Astrocyte (in vitro differentiated cells and primary cell): ENCODE data around the gene IRF3. TPM values are rescaled to one million over a fixed set of nuclear protein-coding genes. Genes with fewer than 3 reads are reported as not detected.

Experiments used
- DNase-seq: peaks from one replicate; pipeline ENCODE4 v3.0.0-alpha.2; 2010; ENCODE audit warnings: low read depth
- FAIRE-seq: peaks from 2 replicates; lab custom pipeline; 2011; peaks lifted over from hg19 to GRCh38; lab: Jason Lieb, UNC
- H2AFZ ChIP-seq: 2 replicates; pipeline ENCODE4 v1.6.0; 2012; ENCODE audit warnings: low read depth, low read length, inconsistent platforms
- H3K27ac ChIP-seq: 2 replicates; pipeline ENCODE4 v1.5.1; 2011; ENCODE audit warnings: low read depth, low read length, inconsistent platforms
- H3K27me3 ChIP-seq: 2 replicates; pipeline ENCODE4 v1.6.0; 2011; ENCODE audit warnings: low read length, inconsistent platforms; ENCODE audit not compliant: insufficient read depth
- H3K36me3 ChIP-seq: 2 replicates; pipeline ENCODE4 v1.5.1; 2011; ENCODE audit warnings: low read length, inconsistent platforms; ENCODE audit not compliant: insufficient read depth
- H3K4me1 ChIP-seq: 2 replicates; pipeline ENCODE4 v1.5.1; 2011; ENCODE audit warnings: low read length, inconsistent platforms; ENCODE audit not compliant: insufficient read depth
- H3K4me2 ChIP-seq: 2 replicates; pipeline ENCODE4 v1.6.0; 2012; ENCODE audit warnings: low read length, inconsistent platforms
- H3K4me3 ChIP-seq: 2 replicates; pipeline ENCODE4 v1.5.1; 2011; ENCODE audit warnings: low read depth, mild to moderate bottlenecking, low read length, inconsistent platforms; ENCODE audit not compliant: insufficient read depth
- H3K79me2 ChIP-seq: 2 replicates; pipeline ENCODE4 v1.6.0; 2012; ENCODE audit warnings: mild to moderate bottlenecking, low read length, inconsistent platforms; ENCODE audit not compliant: insufficient read depth
- H3K9ac ChIP-seq: 2 replicates; pipeline ENCODE4 v1.6.0; 2012; ENCODE audit warnings: mild to moderate bottlenecking, low read length, inconsistent platforms
- H3K9me3 ChIP-seq: 2 replicates; pipeline ENCODE4 v1.5.1; 2012; ENCODE audit warnings: low read depth, mild to moderate bottlenecking, low read length, inconsistent platforms; ENCODE audit not compliant: insufficient read depth
- H4K20me1 ChIP-seq: 2 replicates; pipeline ENCODE4 v1.6.0; 2012; ENCODE audit warnings: low read length, inconsistent platforms; ENCODE audit not compliant: insufficient read depth
- H3K27ac Mint-ChIP-seq: one replicate; pipeline ENCODE4 v1.8.0; 2021; ENCODE audit warnings: mild to moderate bottlenecking, mixed read lengths; ENCODE audit not compliant: unreplicated experiment
- H3K27me3 Mint-ChIP-seq: one replicate; pipeline ENCODE4 v1.8.0; 2021; ENCODE audit warnings: low read depth, mixed read lengths; ENCODE audit not compliant: unreplicated experiment
- H3K36me3 Mint-ChIP-seq: one replicate; pipeline ENCODE4 v1.8.0; 2021; ENCODE audit warnings: low read depth, mixed read lengths; ENCODE audit not compliant: unreplicated experiment
- H3K4me1 Mint-ChIP-seq: one replicate; pipeline ENCODE4 v1.8.0; 2021; ENCODE audit warnings: low read depth, mixed read lengths; ENCODE audit not compliant: unreplicated experiment
- H3K4me3 Mint-ChIP-seq: one replicate; pipeline ENCODE4 v1.8.0; 2021; ENCODE audit warnings: mild to moderate bottlenecking, moderate library complexity, mixed read lengths; ENCODE audit not compliant: unreplicated experiment
- H3K9me3 Mint-ChIP-seq: one replicate; pipeline ENCODE4 v1.8.0; 2021; ENCODE audit warnings: mild to moderate bottlenecking, mixed read lengths; ENCODE audit not compliant: unreplicated experiment
- EZH2 ChIP-seq: IDR thresholded peaks from 2 replicates; pipeline ENCODE4 v1.6.1; 2012; ENCODE audit warnings: mild to moderate bottlenecking, low read length, inconsistent platforms; ENCODE audit not compliant: insufficient read depth
- total RNA-seq: library from RNA; stranded (reverse); gene quantifications from 2 replicates; pipeline ENCODE4 v1.2.1, GENCODE V29; 2021
- TF ChIP-seq, protein P1 (sequence below): IDR thresholded peaks from 2 replicates; pipeline ENCODE4 v1.5.1; 2011; ENCODE audit warnings: low read depth, mild to moderate bottlenecking, inconsistent platforms, low read length, moderate library complexity; ENCODE audit not compliant: insufficient read depth

The IRF3 gene
- total RNA-seq, 1 donor from 2014 or later: 68.1 TPM

DNA sequence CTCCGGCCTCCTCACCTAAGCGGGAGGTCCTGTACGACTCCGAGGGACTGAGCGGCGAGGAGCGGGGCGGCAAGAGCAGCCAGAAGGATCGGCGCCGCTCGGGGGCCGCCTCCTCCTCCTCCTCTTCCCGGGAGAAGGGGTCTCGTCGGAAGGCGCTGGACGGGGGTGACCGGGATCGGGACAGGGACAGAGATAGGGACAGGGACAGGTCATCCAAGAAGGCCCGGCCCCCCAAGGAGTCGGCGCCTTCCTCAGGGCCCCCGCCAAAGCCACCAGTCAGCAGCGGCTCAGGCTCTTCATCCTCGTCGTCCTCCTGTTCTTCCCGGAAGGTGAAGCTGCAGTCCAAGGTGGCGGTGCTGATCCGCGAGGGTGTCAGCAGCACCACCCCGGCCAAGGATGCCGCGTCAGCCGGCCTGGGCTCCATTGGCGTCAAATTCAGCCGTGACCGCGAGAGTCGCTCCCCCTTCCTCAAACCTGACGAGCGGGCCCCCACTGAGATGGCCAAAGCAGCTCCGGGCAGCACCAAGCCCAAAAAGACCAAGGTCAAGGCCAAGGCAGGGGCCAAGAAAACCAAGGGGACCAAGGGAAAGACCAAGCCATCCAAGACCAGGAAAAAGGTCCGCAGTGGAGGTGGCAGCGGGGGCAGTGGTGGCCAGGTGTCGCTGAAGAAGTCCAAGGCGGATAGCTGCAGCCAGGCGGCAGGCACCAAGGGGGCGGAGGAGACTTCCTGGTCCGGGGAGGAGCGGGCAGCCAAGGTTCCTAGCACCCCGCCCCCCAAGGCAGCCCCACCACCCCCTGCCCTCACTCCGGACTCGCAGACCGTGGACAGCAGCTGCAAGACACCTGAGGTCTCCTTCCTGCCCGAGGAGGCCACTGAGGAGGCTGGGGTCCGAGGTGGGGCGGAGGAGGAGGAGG is 12.8 kb downstream of the IRF3 start:
- Histone ChIP-seq H3K27ac (no peak overlapping the region), H3K36me3 (peaks cover 6% of the 10 kb centered on the region), H3K79me2 (peaks cover 37% of the 10 kb centered on the region), H3K4me3 (no peak overlapping the region), H2AFZ (no peak overlapping the region), H3K27me3 (no peaks in the 10 kb centered on the region), H3K4me2 (no peak overlapping the region), H3K4me1 (no peaks in the 10 kb centered on the region), H4K20me1 (peaks cover 69% of the 10 kb centered on the region), H3K9me3 (no peaks in the 10 kb centered on the region), H3K9ac (no peak overlapping the region)
- Mint-ChIP-seq H3K4me3 (no peak overlapping the region), H3K27me3 (no peaks in the 10 kb centered on the region), H3K36me3 (peaks cover 9% of the 10 kb centered on the region), H3K4me1 (no peaks in the 10 kb centered on the region), H3K27ac (no peak overlapping the region), H3K9me3 (no peaks in the 10 kb centered on the region)
- no peak for TF ChIP-seq EZH2
- TF ChIP-seq, protein P1, sequence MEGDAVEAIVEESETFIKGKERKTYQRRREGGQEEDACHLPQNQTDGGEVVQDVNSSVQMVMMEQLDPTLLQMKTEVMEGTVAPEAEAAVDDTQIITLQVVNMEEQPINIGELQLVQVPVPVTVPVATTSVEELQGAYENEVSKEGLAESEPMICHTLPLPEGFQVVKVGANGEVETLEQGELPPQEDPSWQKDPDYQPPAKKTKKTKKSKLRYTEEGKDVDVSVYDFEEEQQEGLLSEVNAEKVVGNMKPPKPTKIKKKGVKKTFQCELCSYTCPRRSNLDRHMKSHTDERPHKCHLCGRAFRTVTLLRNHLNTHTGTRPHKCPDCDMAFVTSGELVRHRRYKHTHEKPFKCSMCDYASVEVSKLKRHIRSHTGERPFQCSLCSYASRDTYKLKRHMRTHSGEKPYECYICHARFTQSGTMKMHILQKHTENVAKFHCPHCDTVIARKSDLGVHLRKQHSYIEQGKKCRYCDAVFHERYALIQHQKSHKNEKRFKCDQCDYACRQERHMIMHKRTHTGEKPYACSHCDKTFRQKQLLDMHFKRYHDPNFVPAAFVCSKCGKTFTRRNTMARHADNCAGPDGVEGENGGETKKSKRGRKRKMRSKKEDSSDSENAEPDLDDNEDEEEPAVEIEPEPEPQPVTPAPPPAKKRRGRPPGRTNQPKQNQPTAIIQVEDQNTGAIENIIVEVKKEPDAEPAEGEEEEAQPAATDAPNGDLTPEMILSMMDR: no peak
- FAIRE-seq (no peak), DNase-seq (no peak)

DNA sequence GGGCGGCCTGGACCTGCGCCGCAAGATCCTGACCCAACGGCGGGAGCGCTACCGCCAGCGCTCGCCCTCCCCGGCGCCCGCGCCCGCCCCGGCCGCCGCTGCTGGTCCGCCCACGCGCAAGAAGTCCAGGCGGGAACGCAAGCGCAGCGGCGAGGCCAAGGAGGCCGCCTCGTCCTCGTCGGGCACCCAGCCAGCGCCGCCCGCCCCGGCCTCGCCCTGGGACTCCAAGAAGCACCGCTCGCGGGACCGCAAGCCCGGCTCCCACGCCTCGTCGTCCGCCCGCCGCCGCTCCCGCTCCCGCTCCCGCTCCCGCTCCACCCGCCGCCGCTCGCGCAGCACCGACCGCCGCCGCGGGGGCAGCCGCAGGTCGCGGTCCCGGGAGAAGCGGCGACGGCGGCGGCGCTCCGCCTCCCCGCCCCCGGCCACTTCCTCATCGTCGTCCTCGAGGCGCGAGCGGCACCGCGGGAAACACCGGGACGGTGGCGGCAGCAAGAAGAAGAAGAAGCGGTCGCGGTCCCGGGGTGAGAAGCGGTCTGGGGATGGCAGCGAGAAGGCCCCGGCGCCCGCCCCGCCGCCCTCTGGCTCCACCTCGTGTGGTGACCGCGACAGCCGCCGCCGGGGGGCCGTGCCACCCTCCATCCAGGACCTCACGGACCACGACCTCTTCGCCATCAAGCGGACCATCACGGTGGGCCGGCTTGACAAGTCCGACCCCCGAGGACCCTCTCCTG is 13.7 kb downstream of the IRF3 start:
- DNase-seq: no peak
- no peaks in the 10 kb centered on the region for H3K4me1 ChIP-seq
- H3K27me3 ChIP-seq: no peaks in the 10 kb centered on the region
- peaks cover 6% of the 10 kb centered on the region for H3K36me3 ChIP-seq
- no peak for FAIRE-seq
- H3K27ac ChIP-seq: no peak overlapping the region
- Mint-ChIP-seq H3K4me3 (no peak overlapping the region), H3K36me3 (peaks cover 6% of the 10 kb centered on the region), H3K27ac (no peak overlapping the region), H3K4me1 (no peaks in the 10 kb centered on the region), H3K27me3 (no peaks in the 10 kb centered on the region), H3K9me3 (no peaks in the 10 kb centered on the region)
- peaks cover 45% of the 10 kb centered on the region for H3K79me2 ChIP-seq
- H3K4me2 ChIP-seq: no peak overlapping the region
- no peaks in the 10 kb centered on the region for H3K9me3 ChIP-seq
- H4K20me1 ChIP-seq: peaks cover 71% of the 10 kb centered on the region
- no peak overlapping the region for H2AFZ ChIP-seq
- H3K9ac ChIP-seq: no peak overlapping the region
- no peak overlapping the region for H3K4me3 ChIP-seq
- TF ChIP-seq, protein P1: no peak
- no peak for TF ChIP-seq EZH2
